CD8-positive, alpha-beta memory T cell (primary cell): ENCODE measurements around the gene OVCH2. TPM values are rescaled to one million over a fixed set of nuclear protein-coding genes. Genes with fewer than 3 reads are reported as not detected.
A peak's percentile ranks its signal among the peaks of the same experiment; 100 is the strongest.

Experiments
- CTCF ChIA-PET: fragments of 350-600 bp; sonication (Branson Sonifier 250); formaldehyde crosslinking; loops from one replicate; lab custom pipeline; 2021; ENCODE audit warnings: antibody characterized with exemption; lab: Charles Lee
- POLR2A ChIA-PET: fragments of 350-600 bp; sonication (Branson Sonifier 250); formaldehyde crosslinking; loops from one replicate; lab custom pipeline; 2021; ENCODE audit warnings: antibody characterized with exemption; lab: Charles Lee
- DNase-seq, 5 donors: peaks; one replicate each; pipeline versions ENCODE4 v3.0.0 to v3.0.0-alpha.2; 2020 to 2022; ENCODE audit warnings: mixed read lengths in 1 of 5
- H3K27ac ChIP-seq: one replicate; pipeline ENCODE4 v1.7.0; 2013; ENCODE audit warnings: low read depth, mild to moderate bottlenecking, low read length, moderate library complexity
- H3K27me3 ChIP-seq: 2 replicates; pipeline ENCODE4 v1.7.0; 2013; ENCODE audit warnings: low read length, mild to moderate bottlenecking; ENCODE audit not compliant: insufficient read depth, poor library complexity, severe bottlenecking
- H3K36me3 ChIP-seq: 2 replicates; pipeline ENCODE4 v1.7.0; 2013; ENCODE audit warnings: mild to moderate bottlenecking, low read length, moderate library complexity; ENCODE audit not compliant: insufficient read depth
- H3K4me1 ChIP-seq: 2 replicates; pipeline ENCODE4 v1.7.0; 2013; ENCODE audit warnings: mild to moderate bottlenecking, low read length, moderate library complexity; ENCODE audit not compliant: insufficient read depth
- H3K4me3 ChIP-seq: 2 replicates; pipeline ENCODE4 v1.7.0; 2013; ENCODE audit warnings: mild to moderate bottlenecking, low read length
- H3K9me3 ChIP-seq: 2 replicates; pipeline ENCODE4 v1.7.0; 2013; ENCODE audit warnings: mild to moderate bottlenecking, low read length
- H3K27ac Mint-ChIP-seq, 8 donors: one replicate each; pipeline ENCODE4 v1.8.0; 2020 to 2021; ENCODE audit warnings: mixed read lengths in 8 of 8, mild to moderate bottlenecking in 6 of 8, inconsistent platforms in 3 of 8, moderate library complexity in 3 of 8
- H3K27me3 Mint-ChIP-seq, 2 donors: one replicate each; pipeline ENCODE4 v1.8.0; 2020 to 2021; ENCODE audit warnings: mixed read lengths in 2 of 2, mild to moderate bottlenecking in 1 of 2, moderate library complexity in 1 of 2
- H3K36me3 Mint-ChIP-seq, 3 donors: one replicate each; pipeline ENCODE4 v1.8.0; 2020 to 2021; ENCODE audit warnings: mixed read lengths in 3 of 3, inconsistent platforms in 1 of 3, mild to moderate bottlenecking in 1 of 3
- H3K4me1 Mint-ChIP-seq, 3 donors: one replicate each; pipeline ENCODE4 v1.8.0; 2020 to 2021; ENCODE audit warnings: mixed read lengths in 3 of 3, inconsistent platforms in 1 of 3, mild to moderate bottlenecking in 1 of 3
- H3K4me3 Mint-ChIP-seq, 7 donors: one replicate each; pipeline ENCODE4 v1.8.0; 2020 to 2021; ENCODE audit warnings: mixed read lengths in 7 of 7, mild to moderate bottlenecking in 6 of 7, moderate library complexity in 4 of 7, inconsistent platforms in 2 of 7
- H3K9me3 Mint-ChIP-seq, 5 donors: one replicate each; pipeline ENCODE4 v1.8.0; 2020 to 2022; ENCODE audit warnings: mixed read lengths in 5 of 5, mild to moderate bottlenecking in 3 of 5, moderate library complexity in 2 of 5, inconsistent platforms in 1 of 5
- polyA plus RNA-seq: library from polyadenylated mRNA; unstranded; fragments of 300-500 nt; fragmentation: Illumina TruSeq; gene quantifications from one replicate; pipeline ENCODE4 v1.2.3, GENCODE V29; 2021
- total RNA-seq, 2 experiments: library from RNA; stranded (reverse); gene quantifications; one replicate each; pipeline ENCODE4 v1.2.3, GENCODE V29; 2021

The OVCH2 gene
- total and polyA plus RNA-seq, 3 experiments from 2014 or later, result not detected

DNA sequence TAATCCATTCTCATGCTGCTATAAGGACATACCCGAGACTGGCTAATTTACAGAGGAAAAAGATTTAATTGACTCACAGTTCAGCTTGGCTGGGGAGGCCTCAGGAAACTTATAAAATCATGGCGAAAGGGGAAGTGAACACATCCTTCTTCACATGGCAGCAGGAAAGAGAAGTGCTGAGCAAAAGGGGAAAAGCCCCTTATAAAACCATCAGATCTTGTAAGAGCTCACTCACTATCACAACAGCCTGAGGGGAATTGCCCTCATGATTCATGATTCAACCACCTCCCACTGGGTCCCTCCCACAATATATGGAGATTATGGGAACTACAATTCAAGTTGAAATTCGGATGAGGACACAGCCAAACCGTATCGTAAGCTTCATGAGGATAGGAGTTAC, 29.2 kb downstream of the OVCH2 start:
- Histone ChIP-seq H3K27ac (no peak overlapping the region), H3K27me3 (peaks cover 13% of the 10 kb centered on the region), H3K36me3 (no peaks in the 10 kb centered on the region), H3K4me3 (no peak overlapping the region), H3K9me3 (no peaks in the 10 kb centered on the region), H3K4me1 (no peaks in the 10 kb centered on the region)
- H3K36me3 Mint-ChIP-seq, result no peaks in the 10 kb centered on the region
- no peak for DNase-seq
- peaks cover 34 to 71% of the 10 kb centered on the region in 2 donors for H3K27me3 Mint-ChIP-seq
- H3K4me1 Mint-ChIP-seq, result peaks cover 5 to 16% (median 9%) of the 10 kb centered on the region in 3 donors
- H3K9me3 Mint-ChIP-seq, result no peaks in the 10 kb centered on the region
- no peak overlapping the region for H3K4me3 Mint-ChIP-seq
- ChIA-PET POLR2A (no interaction called here), CTCF (no interaction called here)
- H3K27ac Mint-ChIP-seq, result no peak overlapping the region

DNA sequence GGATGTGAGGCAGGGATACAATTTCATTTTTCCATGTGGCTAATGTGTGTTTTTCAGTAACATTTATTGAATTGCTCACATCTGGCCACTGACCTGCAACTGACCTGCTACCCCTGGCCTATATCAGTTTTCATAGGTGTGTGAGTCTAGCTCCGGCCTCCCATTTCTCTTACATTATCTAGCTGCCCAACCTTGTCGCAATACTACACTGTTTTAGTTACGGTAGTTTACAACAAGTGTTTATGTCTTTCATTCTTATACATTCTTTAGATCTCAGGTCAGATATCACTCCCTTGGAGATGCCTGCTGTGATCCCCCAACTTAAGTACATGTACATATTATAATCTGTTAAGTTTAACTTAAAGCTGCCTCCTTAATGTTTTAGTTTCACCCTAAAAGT, 30.6 kb downstream of the OVCH2 start:
- Mint-ChIP-seq H3K27me3 (peaks cover 34 to 79% of the 10 kb centered on the region in 2 donors), H3K4me1 (peaks cover 5 to 16% (median 9%) of the 10 kb centered on the region in 3 donors), H3K4me3 (peak overlapping the region in 1 of 7 donors; percentile 15), H3K27ac (no peak overlapping the region), H3K36me3 (no peaks in the 10 kb centered on the region), H3K9me3 (no peaks in the 10 kb centered on the region)
- POLR2A ChIA-PET, result no interaction called here
- Histone ChIP-seq H3K27me3 (peaks cover 13% of the 10 kb centered on the region), H3K4me3 (no peak overlapping the region), H3K4me1 (no peaks in the 10 kb centered on the region), H3K27ac (no peak overlapping the region), H3K9me3 (no peaks in the 10 kb centered on the region), H3K36me3 (no peaks in the 10 kb centered on the region)
- DNase-seq, result no peak
- CTCF ChIA-PET, result no interaction called here

- H3K4me1 Mint-ChIP-seq, result peaks cover 5 to 16% (median 9%) of the 10 kb centered on the region in 3 donors
- Histone ChIP-seq H3K27me3 (peaks cover 13% of the 10 kb centered on the region), H3K9me3 (no peaks in the 10 kb centered on the region), H3K4me1 (no peaks in the 10 kb centered on the region), H3K36me3 (no peaks in the 10 kb centered on the region), H3K4me3 (no peak overlapping the region), H3K27ac (no peak overlapping the region)
- no peaks in the 10 kb centered on the region for H3K9me3 Mint-ChIP-seq
- H3K36me3 Mint-ChIP-seq, result no peaks in the 10 kb centered on the region
- peak overlapping the region in 1 of 8 donors; percentile 39 for H3K27ac Mint-ChIP-seq
- ChIA-PET POLR2A (no interaction called here), CTCF (interaction anchor here (1.3 kb wide), 1 partner anchor 861 kb away, joined by 3 read pairs; no protein-coding TSS in a partner anchor)
- no peak for DNase-seq
- H3K27me3 Mint-ChIP-seq, result peaks cover 37 to 70% of the 10 kb centered on the region in 2 donors
- H3K4me3 Mint-ChIP-seq, result peak overlapping the region in 5 of 7 donors; percentile 65 to 78 (median 77)
Measured at GRCh38 chr11:7673724-7674434, 32.4 kb downstream of the OVCH2 start.

- H3K27ac ChIP-seq, result no peak within 1 kb of the TSS
- H3K27me3 ChIP-seq, result peaks cover 13% of the 10 kb centered on the region
- no peaks in the 10 kb centered on the region for H3K36me3 ChIP-seq
- H3K9me3 ChIP-seq, result no peaks in the 10 kb centered on the region
- Mint-ChIP-seq H3K9me3 (no peaks in the 10 kb centered on the region), H3K4me1 (peaks cover 5 to 16% (median 9%) of the 10 kb centered on the region in 3 donors), H3K4me3 (peak within 1 kb of the TSS in 6 of 7 donors; percentile 65 to 78 (median 74)), H3K36me3 (no peaks in the 10 kb centered on the region), H3K27me3 (peaks cover 37 to 64% of the 10 kb centered on the region in 2 donors), H3K27ac (peak within 1 kb of the TSS in 2 of 8 donors; percentile 39 to 59)
- no peak within 1 kb of the TSS for H3K4me3 ChIP-seq
- POLR2A ChIA-PET, result no interaction called here
- H3K4me1 ChIP-seq, result no peaks in the 10 kb centered on the region
- CTCF ChIA-PET, result interaction anchor here (1.3 to 1.6 kb wide), 2 partner anchors 160 to 860 kb away, joined by 3 to 6 read pairs; partner anchors contain the start of gene PPFIBP2
- DNase-seq, result no peak
Measured at GRCh38 chr11:7672960-7673723, 33.1 kb downstream of the OVCH2 start, which contains the start of gene CYB5R2. CYB5R2 (minus strand) TSS chr11:7673500; CDS start chr11:7672825, 675 bp downstream.

DNA sequence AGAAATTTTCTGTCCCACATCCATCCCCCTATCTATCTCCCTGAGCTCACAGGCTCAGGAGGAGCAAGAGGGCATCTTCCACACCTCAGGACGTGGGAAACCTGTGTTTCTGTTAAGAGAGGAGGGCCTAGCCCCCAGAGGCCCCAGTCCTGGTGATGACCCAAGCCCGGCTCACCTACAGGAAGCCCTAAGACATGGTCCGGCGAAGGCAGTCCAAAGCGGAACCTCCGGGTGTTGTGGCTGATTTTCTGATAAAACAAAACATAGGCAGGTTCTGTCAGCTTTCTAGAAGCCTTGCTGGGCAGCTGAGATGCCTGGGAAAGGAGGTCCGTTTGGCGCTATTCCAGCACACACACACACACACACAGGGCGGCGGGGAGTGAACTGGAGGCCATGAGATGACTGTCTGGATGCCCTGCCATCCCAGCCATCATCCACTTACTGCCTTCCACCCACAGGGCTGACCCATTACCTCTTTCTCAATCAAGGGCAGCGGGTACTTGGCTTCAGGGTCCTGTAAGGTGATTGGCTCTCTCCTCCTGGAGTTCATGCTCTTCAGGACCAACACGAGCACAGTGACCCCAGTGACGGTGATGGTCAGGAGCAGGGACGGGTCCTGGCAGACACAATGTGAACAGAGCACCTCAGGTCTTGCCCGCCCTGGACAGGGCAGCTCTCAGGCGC, 33.9 kb downstream of the OVCH2 start:
- Mint-ChIP-seq H3K27ac (peak overlapping the region in 1 of 8 donors; percentile 59), H3K9me3 (no peaks in the 10 kb centered on the region), H3K4me3 (peak overlapping the region in 3 of 7 donors; percentile 26 to 69 (median 34)), H3K27me3 (peaks cover 37 to 57% of the 10 kb centered on the region in 2 donors), H3K36me3 (no peaks in the 10 kb centered on the region), H3K4me1 (peaks cover 5 to 16% (median 9%) of the 10 kb centered on the region in 3 donors)
- Histone ChIP-seq H3K4me3 (no peak overlapping the region), H3K9me3 (no peaks in the 10 kb centered on the region), H3K36me3 (no peaks in the 10 kb centered on the region), H3K4me1 (no peaks in the 10 kb centered on the region), H3K27me3 (peaks cover 13% of the 10 kb centered on the region), H3K27ac (no peak overlapping the region)
- ChIA-PET CTCF (interaction anchor here (1.3 to 1.6 kb wide), 2 partner anchors 159 to 860 kb away, joined by 3 to 6 read pairs; partner anchors contain the start of gene PPFIBP2), POLR2A (no interaction called here)
- no peak for DNase-seq

DNA sequence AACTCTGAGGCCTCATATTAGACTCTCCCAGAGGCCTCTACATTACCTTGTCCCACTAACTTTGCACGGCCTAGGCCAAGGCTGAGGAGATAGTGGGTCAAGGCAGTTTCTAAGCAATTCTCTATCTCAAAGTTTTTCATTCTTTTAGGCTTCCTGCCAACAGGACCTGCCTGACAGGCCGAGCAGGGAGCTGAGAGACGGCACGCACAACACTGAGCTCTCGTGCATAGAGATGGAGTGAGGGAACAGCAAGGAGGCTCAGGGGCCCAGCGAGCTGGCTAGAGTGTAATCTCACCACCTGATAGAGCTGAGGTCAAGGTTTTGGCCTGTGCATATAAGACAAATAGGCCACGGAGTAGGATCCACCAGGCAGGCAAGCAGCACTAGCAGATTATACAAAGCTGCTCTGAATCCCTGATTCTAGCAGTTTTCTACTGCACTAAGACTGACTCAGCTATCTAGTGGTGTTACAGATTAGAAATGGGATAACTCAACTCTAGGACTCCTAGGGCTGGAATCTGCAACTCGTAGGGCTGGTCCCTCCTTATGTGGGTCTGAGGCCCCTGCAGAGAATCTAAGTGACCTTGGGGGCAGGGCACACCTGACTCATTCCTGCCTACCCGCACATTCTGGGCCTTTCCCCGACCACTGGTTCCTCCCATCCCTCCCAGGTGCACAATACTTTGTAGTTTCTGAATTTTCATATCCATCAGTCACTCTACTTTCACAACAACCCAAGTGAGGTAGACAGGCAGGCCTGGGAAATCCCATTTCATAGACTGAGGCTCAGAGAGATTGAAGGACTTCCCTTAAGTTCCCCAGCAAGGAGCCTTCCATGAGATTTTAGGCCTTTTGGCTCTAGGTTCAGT, 34.7 kb downstream of the OVCH2 start:
- POLR2A ChIA-PET, result no interaction called here
- H3K36me3 ChIP-seq, result no peaks in the 10 kb centered on the region
- no peak overlapping the region for H3K4me3 ChIP-seq
- H3K27me3 ChIP-seq, result peaks cover 12% of the 10 kb centered on the region
- CTCF ChIA-PET, result interaction anchor here (1.6 kb wide), 1 partner anchor 158 kb away, joined by 6 read pairs; the partner anchor contains the start of gene PPFIBP2
- no peak for DNase-seq
- Mint-ChIP-seq H3K4me3 (peak overlapping the region in 1 of 7 donors; percentile 85), H3K9me3 (no peaks in the 10 kb centered on the region), H3K4me1 (peaks cover 5 to 16% (median 9%) of the 10 kb centered on the region in 3 donors), H3K27me3 (peaks cover 37 to 51% of the 10 kb centered on the region in 2 donors), H3K36me3 (no peaks in the 10 kb centered on the region), H3K27ac (no peak overlapping the region)
- no peaks in the 10 kb centered on the region for H3K9me3 ChIP-seq
- H3K27ac ChIP-seq, result no peak overlapping the region
- H3K4me1 ChIP-seq, result no peaks in the 10 kb centered on the region

DNA sequence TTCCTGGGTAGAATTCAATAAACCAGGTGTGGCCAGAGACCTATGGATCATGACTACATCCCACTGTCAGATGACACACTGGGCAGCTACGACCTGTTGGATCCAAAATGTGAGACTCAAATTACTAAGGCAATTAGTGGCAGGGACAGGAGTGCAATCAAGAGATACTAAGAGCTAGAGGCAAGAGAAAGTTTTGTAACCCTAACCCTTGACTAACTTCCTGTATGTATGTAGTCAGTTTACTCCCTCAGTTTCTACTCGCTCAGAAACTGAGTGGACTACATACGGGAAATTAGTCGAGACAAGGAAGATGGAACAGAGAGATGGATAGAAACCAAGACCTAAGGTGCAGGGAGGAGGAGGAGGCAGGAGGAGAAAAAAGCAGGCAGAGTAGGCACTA, 35.6 kb downstream of the OVCH2 start:
- Mint-ChIP-seq H3K36me3 (peaks cover 0 to 1% (median 0%) of the 10 kb centered on the region in 3 donors), H3K4me1 (peaks cover 7 to 19% (median 9%) of the 10 kb centered on the region in 3 donors), H3K27ac (no peak overlapping the region), H3K27me3 (peaks cover 39 to 45% of the 10 kb centered on the region in 2 donors), H3K9me3 (no peaks in the 10 kb centered on the region), H3K4me3 (no peak overlapping the region)
- H3K36me3 ChIP-seq, result no peaks in the 10 kb centered on the region
- POLR2A ChIA-PET, result no interaction called here
- H3K27me3 ChIP-seq, result peaks cover 6% of the 10 kb centered on the region
- H3K4me1 ChIP-seq, result no peaks in the 10 kb centered on the region
- DNase-seq, result no peak
- no peak overlapping the region for H3K27ac ChIP-seq
- H3K4me3 ChIP-seq, result no peak overlapping the region
- H3K9me3 ChIP-seq, result no peaks in the 10 kb centered on the region
- CTCF ChIA-PET, result no interaction called here
